Stimulated activated CD8-positive, alpha-beta memory T cell treated with anti-CD3 and anti-CD28 coated beads, Interleukin-15, amount 100 ng/mL, for 4 hours (primary cell): ENCODE data around the gene IL5.
"Not testable (repeated sequence)": the region's sequence is repeated elsewhere in the genome, so short reads cannot be mapped to it uniquely, and the experiment has no call there.

ENCODE experiments used
- DNase-seq, 2 donors: peaks; one replicate each; pipeline ENCODE4 v3.0.0-alpha.2; 2020; ENCODE audit warnings: low read depth in 2 of 2

Gene IL5

DNA sequence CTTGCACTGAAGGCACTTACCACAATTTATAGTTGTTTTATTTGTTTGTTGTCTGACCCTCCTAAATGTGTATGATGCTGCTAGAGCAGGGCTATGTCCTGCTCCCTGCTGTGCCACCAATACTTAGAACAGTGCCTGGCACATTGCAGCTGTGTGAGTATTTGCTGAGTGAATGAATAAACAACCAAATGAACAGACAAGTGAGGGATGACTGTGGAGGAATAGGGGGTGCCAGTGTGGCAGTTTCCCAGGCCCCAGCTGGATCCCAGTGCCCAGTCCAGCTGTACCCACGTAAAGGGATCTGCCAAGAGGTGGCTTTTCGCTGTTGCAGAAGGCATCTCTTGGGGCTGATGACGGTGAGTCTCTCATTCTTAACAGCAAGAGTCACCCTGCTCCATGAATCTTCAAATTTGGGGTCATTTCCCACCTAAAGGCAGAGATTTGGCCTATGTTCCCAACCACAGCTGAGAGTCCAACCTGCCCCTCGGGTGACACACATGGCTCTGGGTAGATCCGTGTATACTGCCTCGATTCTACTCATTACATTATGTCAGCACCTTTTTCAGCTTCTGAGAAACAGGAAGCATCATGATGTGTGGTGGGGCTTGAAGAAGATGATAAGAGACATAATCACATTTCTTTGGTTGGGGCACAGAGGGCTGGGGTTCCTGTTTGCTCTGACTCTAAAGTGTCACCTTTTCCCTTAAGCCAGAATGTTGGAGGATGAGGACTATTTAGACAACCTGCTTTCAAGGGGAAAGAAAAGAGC is 14.3 kb downstream of the IL5 start:
- no peak for DNase-seq

DNA sequence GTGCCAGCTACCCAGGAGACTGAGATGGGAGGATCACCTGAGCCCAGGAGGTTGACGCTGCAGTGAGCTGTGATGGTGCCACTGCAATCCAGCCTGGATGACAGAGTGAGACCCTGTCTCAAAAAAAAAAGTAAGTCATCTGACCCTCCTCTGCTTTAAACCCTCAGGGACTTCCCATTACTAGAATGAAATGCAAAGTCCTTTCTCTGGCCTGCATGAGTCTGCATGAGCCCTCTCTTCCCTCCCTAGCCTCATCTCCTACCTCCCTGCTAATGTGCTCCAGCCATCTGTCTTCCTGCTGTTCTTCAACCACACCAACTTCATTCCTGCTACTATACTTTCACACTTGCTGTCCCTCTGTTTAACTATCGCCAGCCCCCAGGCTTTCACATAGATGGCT is 15.3 kb downstream of the IL5 start:
- no peak for DNase-seq

DNA sequence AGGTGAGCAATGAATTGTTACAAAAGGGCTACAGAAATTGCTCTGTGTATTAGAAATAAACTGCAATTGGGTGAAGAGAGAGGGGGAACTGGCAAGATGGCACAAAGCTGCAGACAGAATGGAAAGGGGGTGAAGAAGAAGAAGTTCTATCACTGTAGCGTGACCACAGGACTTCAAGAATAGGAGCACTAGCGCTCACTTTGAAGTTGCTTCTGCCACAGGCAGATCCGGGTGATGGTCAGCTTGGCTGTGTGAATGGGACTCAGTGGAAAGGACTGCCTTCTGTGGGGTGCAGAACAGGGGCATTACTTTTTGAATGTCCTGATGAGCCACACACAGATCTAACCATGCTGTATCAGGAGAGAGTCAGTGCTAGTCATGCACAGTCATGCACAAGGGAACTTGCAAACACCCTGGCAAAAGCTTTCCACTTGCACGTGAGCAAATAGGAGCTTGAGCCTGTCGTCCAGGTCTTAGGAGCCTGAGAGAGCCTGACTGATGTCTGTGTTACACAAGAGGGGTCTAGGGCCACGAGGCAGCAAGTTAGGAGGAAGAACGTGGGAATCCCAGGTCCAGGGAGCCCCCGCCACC is 16.3 kb downstream of the IL5 start:
- no peak for DNase-seq

DNA sequence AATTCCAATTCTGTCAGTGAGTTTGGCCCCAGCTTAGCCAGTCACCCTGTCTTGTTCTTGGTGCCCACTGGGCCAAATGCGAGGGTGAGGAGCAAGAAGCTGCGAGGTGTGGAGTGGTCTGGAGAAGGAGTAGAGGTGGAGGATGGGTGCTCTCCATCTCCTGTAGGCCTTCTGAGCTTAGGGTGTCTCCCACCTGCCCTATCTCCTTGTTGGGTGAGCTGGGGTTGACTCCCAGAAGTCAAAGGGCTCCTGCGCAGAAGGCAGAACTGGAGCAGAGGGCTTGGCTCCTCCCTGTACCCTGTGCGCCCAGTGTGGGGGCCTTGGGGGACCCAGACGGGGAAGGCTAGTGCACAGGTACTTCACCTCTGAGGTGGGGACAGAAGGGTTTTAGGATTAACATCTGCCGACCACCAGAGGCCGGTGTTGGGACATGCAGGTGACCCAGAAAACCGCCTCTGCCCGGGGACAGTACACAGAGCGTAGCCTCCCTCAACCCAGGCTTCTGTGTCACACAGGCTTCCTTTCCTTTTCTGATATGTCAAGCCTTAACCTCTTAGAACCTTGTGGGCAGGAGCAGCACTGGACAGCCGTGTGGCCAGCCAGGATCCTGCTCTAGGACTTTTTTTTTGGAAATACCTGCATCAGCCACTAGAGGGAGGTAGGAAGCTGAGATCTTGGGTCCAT is 16.9 kb downstream of the IL5 start:
- no peak for DNase-seq

DNA sequence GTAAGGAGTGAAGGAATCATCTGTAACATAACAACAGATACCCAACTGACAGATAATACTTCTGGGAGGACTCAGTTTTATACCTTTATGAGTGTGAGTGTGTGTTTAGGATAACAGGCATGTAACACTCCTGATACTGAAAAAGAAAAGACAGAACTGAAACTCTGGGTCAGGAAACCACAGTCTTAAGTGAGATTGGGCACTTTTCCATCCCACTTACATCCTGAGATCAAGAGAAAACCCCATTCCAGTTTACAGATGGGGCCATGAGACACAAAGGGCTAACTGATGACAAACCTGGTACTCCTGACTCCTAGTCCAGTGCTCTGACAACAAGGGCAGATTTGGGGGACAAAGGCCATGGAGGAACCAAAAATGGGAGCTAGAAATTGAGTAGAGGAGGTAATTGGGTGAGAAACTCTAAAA is 18.0 kb downstream of the IL5 start:
- no peak for DNase-seq

DNA sequence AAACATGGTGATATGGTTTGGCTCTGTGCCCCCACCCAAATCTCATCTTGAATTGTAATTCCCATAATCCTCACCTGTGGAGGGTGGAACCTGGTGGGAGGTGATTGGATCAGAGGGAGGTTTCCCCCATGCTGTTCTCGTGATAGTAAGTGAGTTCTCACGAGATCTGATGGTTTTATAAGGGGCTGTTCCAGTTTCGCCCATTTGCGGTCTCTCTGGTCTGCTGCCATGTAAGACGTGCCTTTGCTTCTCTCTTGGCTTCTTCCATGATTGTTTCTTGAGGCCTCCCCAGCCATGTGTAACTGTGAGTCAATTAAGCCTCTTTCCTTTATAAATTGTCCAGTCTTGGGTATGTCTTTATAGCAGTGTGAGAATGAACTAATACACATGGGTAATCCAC is 18.4 kb downstream of the IL5 start:
- not testable (repeated sequence) for DNase-seq

DNA sequence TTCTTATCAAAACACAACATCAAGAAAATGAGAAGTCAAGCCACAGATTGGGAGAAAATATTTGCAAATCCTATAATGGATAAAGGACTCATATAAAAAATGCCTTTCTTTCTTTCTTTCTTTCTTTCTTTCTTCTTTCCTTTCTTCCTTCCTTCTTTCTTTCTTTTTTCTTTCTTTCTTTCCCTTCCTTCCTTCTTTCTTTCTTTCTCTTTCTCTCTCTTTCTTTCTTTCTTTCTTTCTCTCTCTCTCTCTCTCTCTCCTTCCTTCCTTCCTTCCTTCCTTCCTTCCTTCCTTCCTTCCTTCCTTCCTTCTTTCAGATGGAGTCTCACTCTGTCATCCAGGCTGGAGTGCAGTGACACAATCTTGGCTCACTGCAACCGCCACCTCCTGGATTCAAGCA is 21.3 kb downstream of the IL5 start:
- not testable (repeated sequence) for DNase-seq

DNA sequence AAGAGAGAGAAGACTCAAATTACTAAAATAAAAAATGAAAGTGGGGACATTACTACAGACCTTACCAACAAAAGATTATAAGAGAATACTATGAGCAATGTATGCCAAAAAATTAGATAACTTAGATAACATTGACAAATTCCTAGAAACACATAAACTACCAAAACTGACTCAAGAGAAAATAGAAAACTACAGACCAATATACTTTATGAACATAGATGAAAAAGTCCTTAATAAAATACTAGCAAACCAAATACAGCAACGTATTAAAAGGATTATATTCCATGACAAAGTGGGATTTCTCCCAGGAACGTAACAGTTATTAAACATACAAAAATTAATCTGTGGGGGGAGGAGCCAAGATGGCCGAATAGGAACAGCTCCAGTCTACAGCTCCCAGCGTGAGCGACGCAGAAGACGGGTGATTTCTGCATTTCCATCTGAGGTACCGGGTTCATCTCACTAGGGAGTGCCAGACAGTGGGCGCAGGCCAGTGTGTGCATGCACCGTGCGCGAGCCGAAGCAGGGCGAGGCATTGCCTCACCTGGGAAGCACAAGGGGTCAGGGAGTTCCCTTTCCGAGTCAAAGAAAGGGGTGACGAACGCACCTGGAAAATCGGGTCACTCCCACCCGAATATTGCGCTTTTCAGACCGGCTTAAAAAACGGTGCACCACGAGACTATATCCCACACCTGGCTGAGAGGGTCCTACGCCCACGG is 29.5 kb downstream of the IL5 start:
- DNase-seq = not testable (repeated sequence)

DNA sequence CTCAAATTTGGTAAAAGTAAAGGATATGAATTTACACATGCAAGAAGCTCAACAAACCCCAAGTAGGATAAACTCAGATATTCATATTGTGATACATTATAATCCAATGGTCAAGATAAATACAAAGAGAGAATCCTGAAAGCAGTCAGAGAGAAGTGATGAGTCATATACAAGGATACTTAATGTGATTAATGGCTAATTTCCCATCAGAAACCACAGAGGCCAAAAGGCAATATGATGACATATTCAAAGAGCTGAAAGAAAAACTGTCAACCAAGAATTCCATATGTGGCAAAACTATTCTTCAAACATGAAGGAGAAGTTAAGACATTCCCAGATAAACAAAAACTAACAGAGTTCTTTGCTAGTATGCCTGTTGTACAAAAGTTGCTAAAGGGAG is 33.2 kb downstream of the IL5 start:
- DNase-seq = no peak

DNA sequence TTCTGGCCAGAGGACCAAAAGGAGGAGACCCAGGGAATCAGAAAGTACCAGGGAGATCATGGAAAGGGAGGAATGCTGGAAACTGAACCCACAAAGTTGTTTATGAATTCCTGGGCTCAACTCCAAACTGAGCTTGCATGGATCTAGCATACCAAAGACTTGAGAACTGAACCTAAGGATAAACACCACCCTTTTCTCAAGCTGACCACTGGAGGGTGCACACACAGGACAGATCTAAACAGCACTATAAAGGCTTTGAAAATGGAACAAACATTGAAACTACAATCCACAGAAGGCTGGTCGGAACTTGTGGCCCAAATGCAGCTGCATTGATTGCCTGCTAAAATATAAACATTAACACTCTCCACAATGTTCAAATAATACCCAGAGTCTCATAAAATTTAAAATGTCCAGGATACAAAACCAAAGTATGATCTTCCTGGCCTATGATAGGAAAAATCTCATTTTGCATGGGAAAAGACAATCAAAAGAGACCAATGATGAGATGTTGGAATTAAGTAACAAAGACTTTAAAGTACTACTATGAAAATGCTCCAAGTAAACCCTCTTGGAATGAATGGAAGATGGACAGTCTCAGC is 37.1 kb downstream of the IL5 start:
- DNase-seq = no peak

DNA sequence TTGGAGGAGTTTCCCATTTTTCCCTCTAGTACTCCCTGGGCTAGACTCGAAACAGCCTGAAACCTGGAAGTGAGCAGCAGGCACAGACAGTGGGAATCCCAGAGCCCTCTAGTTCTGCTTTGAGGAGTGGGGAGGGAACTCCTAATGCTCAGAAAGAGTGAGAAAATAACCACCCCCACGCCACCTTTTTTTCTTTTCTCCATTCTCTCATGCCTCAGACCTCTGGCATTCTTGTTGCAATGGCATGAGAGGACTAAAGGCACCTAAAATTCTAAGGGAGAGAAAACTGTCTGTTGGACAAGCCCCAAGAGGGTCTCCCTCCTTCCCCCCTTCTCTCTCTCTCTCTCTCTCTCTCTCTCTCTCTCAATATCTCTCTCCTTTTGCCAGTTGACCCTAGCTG is 37.7 kb downstream of the IL5 start:
- no peak for DNase-seq

DNA sequence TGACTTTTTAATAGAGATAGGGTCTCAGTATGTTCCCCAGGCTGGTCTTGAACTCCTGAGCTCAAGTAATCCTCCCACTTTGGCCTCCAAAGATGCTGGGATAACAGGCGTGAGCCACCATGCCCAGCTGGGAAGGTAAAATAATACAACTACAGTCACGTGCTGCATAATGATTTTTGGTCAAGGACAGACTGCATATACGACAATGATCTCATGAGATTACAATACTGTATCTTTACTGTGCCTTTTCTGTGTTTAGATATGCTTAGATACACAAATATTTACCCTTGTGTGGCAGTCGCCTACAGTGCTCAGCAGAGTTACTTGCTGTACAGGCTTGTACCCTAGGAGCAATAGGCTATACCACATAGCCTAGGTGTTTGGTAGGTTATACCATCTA is 38.6 kb downstream of the IL5 start:
- DNase-seq = no peak

DNA sequence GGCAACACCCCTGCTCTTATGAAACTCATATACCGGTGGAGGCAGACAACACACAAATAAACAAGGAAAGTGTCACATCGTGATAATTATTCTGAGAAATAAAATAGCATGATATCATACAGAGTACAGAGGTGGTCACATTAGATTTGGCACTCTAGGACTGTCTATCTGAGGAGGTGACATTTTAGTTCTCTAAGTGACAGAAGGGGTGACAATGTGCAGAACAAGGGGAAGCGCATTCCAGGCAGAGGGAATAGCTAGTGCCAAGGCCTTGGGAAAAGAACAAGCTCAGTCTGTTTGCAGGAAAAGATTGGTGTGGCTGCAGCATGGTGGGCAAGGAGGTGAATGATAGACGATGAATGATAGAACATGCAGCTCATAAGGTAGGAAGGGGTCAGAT is 40.1 kb downstream of the IL5 start:
- no peak for DNase-seq

DNA sequence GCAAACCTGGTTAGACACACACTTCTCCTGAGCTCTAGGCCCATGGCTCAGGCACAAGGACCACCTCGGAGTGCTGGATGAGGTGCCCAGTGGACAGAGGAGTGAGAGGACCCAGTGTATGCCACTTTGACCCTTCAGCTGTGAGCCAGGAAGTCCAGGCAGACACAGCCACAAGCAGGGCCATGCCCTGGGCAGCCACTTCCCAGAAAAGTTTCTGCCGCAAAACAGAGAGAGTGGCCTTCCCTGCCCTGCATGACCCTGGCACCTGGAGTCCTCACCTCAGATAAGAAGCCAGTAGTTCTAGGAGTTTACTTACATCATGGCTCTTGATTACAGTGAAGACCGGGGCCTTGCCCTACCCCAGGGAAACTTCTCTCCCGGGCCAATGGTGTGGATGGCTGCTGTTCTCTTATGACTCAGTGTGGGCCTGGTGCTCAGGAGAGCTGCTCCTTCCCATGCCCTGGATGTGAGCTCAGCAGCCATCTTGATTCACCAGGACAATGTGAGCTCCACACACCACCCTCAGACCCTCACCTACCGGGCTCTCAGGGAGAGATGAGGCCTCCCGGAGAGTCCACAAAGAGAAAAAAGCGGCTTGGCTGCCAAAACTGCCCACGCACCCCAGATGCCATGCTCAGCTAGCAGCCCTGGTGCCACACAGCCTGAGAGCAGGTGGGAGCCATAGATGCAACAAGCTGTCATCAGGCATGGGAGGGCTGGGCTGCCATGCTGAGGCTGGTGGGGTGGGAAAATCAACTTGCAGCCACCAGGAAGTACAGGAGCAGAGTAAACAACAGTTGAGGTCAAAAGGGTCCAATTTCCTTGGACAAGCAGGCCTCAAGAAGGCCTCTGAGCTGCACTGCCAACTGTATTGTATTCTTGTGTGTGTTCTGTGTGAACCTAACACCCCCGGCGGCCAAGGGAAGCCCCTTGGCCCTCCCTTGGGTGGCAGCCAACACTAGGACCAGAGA is 41.1 kb downstream of the IL5 start:
- no peak for DNase-seq

DNA sequence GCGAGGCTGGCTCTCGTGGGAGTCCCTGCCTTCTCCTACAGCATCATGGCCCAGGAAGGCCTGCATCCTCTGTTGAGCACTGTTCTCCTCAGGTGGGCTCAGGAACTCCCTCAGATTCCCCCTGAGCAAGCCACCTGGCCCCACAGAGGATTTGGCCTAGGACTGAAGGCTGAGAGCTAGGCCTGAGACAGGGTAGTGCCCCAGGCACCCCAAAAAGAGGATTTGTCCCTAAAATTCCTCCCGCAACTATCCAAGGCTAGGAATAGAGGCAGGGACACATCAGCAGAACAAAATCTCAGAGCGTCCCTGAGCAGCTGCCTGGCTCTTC is 41.7 kb downstream of the IL5 start:
- no peak for DNase-seq

DNA sequence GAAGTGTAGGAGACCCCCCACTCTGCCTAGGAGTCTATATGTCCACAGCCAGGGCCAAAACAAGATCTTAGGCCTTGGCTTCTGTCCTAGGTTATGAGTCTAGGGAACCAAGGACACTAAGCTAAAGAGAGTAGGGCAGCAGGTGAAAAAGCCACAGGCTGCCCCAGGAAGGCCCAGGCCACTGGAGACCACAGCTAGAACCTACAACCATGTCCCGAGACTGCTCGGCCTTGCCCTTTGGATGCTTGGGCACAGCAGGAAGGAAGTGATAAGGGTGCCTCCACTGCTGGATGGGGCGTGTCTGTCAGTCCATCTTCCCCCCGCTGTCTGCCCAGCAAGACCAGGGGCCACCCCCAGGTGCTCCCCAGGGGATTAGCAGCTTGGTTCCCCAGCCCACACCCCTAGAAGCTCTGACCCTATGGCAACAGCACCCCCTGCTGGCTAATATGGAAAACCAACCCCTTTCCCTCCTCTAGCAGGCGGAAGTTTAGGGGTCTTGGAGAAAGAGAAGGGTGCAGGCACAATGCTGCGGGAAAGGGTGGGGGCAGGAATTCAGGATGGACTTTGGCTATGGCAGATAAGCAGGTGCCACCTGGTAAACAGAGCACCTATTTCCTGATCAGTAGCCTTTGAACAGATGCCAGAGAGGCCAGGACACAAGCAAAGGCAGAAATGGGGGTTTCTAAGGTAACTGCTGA is 42.2 kb downstream of the IL5 start:
- DNase-seq = no peak

DNA sequence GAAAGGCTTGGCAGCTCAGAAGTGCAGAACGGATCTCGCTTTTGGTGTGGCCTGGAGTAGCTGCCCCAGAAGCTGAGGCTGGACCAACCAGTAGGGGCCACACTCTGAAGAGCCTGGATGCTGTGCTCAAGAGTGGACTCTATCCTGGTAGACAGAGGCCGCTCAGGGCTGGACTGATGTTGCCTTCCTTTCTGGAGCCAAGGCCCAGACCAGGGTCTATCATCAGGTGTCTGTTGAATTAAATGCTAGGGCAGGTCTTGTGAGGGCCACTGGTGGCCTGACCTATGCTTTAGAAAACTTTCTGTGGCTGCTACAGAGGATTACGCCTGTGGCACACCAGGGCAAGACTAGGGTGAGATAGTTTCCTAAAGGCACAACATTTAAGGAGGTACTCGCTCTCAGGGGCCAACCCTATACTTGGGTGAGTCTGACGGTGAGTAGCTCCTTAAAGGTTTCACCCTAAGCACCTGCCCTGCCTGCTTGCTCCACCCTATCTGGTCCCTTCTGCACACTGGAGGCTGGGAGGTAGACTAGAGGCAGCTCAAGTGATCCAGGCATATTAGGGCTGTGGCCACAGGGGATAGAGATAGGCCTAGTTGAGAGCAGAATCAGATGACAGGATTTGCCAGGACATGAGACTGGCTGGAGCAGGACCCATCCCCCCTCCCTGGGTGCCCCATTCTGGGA is 42.9 kb downstream of the IL5 start:
- no peak for DNase-seq

DNA sequence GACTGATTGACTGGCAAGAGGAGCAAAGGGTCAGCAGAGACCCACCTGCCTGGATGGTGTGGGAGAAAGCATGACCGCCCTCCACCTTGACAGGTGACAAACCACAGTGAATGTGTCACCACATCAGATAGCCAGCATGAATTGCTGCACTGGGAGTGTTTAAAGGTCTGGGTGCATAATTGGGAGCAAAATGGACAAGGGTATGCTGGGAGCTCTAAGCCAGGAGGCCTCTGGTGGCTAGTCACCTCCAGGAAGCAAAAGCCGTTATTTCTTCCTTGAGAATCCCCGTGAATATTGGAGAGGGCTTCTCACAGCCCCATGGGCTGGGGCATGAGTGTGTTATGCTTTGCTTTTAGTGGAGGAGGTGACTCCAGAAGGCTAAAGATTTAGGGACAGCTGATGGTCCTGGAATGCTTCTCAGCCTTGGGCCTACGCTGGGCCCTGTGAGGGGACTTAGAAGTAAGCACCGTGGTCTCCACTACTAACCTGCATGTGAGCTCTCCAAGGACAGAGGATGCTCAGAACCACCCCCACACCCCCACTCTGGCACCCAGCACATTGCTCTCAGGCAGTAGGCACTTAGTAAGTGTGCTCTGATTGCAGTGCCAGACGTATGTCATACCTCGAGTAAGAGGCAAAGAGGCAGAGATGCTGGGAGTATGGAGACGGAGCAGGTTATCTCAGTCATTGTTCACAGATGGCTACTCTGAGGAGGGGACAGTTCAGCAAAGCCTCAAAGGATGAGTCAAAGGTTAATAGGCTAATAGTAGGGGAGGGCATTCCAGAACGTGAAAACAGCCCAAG is 43.7 kb downstream of the IL5 start:
- DNase-seq = no peak

DNA sequence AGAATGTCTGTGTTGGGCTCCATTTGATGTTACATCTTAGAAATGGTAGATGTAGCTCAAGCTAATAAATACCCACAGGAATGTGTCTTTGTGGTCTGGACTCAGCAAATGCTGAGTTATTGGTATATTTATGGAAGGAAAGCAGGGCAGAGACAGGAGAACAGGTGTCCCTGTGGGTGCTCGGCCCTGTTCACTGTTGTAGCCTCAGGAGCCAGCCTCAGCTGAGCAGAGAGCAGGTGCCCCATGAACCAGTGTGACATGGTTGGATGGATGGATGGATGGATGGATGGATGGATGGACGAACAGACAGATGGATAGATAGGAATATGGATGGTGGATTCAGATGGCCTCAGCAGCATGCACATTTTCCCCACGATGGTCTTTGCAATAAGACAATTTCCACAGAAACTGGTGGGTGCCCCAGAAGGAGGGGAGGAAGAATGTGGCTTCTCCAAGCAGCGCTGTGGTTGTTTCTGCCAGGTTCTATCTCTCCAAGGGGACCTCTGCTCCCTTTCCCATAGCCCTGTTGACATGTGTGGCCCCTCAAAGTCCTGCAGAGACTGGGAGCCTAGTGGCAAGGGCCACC is 44.5 kb downstream of the IL5 start:
- DNase-seq = no peak
